Hippocampal formation (tissue), 2 donors: ENCODE measurements around the gene HEMK1.
A peak's percentile ranks its signal among the peaks of the same experiment; 100 is the strongest.

Experiments
- DNase-seq, 2 donors: peaks; one replicate each; lab custom pipeline; 2025; lab: John Stamatoyannopoulos, UW

Gene HEMK1

GRCh38 chr3:50545781-50546180 is 23.5 kb upstream of the HEMK1 start:
- DNase-seq, result no peak

GRCh38 chr3:50549226-50549625 is 20.1 kb upstream of the HEMK1 start:
- DNase-seq, result no peak

- DNase-seq, result peak in 1 of 2 donors; percentile 29
Measured at GRCh38 chr3:50550079-50550736, 19.1 kb upstream of the HEMK1 start.

- DNase-seq, result no peak
Measured at GRCh38 chr3:50551054-50551659, 18.2 kb upstream of the HEMK1 start.

GRCh38 chr3:50551681-50552435 is 17.5 kb upstream of the HEMK1 start:
- DNase-seq, result no peak

- DNase-seq, result no peak
Measured at GRCh38 chr3:50552598-50552997, 16.7 kb upstream of the HEMK1 start.

- DNase-seq, result no peak
Measured at GRCh38 chr3:50554553-50554952, 14.8 kb upstream of the HEMK1 start.

- no peak for DNase-seq
Measured at GRCh38 chr3:50557106-50557505, 12.2 kb upstream of the HEMK1 start.

GRCh38 chr3:50557915-50558314 is 11.4 kb upstream of the HEMK1 start:
- no peak for DNase-seq

GRCh38 chr3:50559702-50560101 is 9.6 kb upstream of the HEMK1 start:
- no peak for DNase-seq

- DNase-seq, result no peak
Measured at GRCh38 chr3:50562861-50563260, 6.5 kb upstream of the HEMK1 start.

- DNase-seq, result no peak
Measured at GRCh38 chr3:50563867-50564266, 5.5 kb upstream of the HEMK1 start.

- DNase-seq, result no peak
Measured at GRCh38 chr3:50564321-50564720, 5.0 kb upstream of the HEMK1 start.

- DNase-seq, result no peak
Measured at GRCh38 chr3:50567011-50567385, 2.3 kb upstream of the HEMK1 start.

- DNase-seq, result peak; percentile 87 to 90
Measured at GRCh38 chr3:50567386-50568167, 1.7 kb upstream of the HEMK1 start, which contains the start of gene C3orf18. TSS of gene C3orf18 (minus strand) at chr3:50567747. CDS start at chr3:50565699, 2,048 bp downstream.

- no peak for DNase-seq
Measured at GRCh38 chr3:50570508-50571279, 1.4 kb downstream of the HEMK1 start.

GRCh38 chr3:50571486-50571885 is 2.2 kb downstream of the HEMK1 start:
- DNase-seq, result no peak

- DNase-seq, result peak; percentile 35 to 44
Measured at GRCh38 chr3:50572158-50572557, 2.8 kb downstream of the HEMK1 start.

GRCh38 chr3:50572801-50573371 is 3.6 kb downstream of the HEMK1 start:
- no peak for DNase-seq

GRCh38 chr3:50573566-50574443 is 4.5 kb downstream of the HEMK1 start:
- no peak for DNase-seq
